Lung microvascular endothelial cell (primary cell): ENCODE measurements around the gene SNORC. TPM values are rescaled to one million over a fixed set of nuclear protein-coding genes. Genes with fewer than 3 reads are reported as not detected.
A peak's percentile ranks its signal among the peaks of the same experiment; 100 is the strongest.

ENCODE experiments used
- DNase-seq, 2 donors: peaks; one replicate each; pipeline versions ENCODE4 v3.0.0 to v3.0.0-alpha.2; 2010; ENCODE audit warnings: low read depth in 2 of 2
- total RNA-seq: library from RNA; depleted of rRNA; stranded (reverse); fragments of >200 nt; gene quantifications from 2 replicates; pipeline ENCODE4 v1.2.1, GENCODE V29; 2014

Gene SNORC
- total RNA-seq, 1 donor from 2014 or later = 0.40 TPM

GRCh38 chr2:232882505-232883115, 12.5 kb downstream of the SNORC start:
- no peak for DNase-seq

DNA sequence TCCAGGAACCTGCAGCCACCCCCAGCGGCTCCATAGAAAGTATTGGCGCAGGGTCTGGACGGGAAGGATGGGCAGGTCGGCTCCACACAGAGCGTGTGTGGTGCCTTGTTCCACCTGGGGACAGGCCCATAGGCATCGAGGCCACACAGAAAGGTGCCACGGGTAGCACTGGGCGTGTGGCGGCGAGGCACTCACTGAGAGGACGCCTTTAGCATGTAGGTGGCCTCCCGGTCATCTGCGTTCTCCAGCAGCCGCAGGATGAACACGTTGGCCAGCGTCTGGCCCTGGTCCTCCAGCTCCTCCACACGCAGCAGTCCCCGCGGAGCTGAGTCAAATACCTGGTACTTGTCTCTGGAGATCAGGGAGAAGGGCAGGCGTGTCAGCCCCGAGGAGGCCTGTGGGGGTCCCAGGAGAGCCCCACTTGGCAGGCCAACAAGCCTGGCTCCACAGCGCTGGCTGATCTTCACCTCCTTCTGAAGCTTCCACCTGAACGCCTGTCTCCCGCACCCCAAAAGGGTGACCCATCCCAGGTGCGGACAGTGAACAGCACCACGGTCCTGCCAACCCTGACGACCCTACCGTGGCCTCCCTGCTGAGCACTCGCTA, 13.2 kb downstream of the SNORC start:
- no peak for DNase-seq

DNA sequence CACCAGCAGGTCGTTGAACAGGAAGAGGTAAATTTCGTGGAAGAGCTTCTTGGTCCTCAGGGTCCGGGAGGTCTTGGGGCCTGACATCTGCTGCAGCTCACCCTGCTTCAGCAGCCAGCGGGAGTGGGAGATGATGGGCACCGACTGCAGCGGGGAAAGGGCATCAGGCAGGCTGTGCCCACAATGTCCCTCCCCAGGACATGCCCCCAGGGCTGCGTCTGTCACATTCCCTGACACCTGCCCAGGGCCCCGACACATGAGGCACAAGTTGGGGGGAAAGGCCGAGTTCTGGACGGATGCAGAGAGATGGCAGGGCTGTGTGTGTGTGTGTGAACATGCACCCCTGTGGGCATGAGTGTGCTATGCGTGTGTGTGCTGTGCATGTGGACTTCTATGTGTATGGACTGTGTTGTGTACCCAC, 13.9 kb downstream of the SNORC start:
- DNase-seq = no peak

GRCh38 chr2:232884549-232885263, 14.6 kb downstream of the SNORC start:
- DNase-seq = no peak

DNA sequence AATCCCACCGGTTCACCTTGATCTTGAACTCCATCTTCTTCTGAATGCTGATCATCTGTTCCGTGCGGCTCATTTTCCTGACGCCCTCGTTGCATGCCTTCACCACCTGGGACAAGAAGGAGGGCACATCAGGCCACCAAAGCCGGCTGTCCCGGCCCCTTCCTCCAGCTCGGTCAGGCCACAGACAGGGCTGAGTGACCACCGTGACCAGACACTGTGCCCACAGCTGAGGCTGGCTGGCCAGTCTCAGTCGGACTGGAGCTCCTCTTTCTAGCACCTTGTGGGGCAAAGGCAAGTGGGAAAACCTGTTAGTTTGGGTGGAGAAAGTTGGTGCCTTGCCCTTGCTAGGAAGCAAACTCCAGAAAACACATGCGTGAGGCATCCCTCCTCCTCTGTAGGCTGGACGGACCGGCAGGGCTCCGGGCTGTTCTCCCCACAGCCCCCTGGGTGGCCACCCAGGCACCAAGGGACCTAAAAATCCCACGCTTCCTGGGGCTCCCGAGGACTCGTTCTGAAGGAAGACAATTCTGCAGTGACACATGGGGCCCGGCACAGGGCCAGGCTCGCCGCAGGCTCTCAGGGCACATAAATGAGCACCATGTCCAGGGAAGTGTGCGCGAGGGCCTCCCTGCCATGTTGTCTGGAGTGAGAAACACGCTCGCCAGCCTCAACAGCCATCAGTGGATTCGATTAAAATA, 15.3 kb downstream of the SNORC start:
- DNase-seq = no peak

GRCh38 chr2:232886176-232886575, 16.1 kb downstream of the SNORC start:
- no peak for DNase-seq

DNA sequence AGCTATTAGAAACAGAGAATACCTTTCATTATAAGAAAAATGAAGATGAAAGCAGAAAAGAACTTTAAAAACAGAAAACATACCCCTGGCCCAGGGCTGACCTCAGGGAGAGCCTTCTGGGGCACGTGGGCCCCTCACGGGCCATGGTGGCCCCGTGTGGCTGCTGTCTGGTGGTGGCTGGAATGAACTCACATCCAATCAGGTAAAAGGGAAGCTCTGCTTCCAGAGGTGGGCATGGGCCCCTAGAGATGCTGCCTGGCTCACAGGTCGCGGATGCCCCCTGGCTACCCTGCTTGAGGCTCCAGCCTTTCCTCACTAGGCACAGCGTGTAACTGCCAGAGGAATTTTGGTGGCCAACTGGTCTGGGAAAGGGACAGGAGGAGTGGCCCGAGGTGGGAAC, 16.6 kb downstream of the SNORC start:
- DNase-seq = no peak

DNA sequence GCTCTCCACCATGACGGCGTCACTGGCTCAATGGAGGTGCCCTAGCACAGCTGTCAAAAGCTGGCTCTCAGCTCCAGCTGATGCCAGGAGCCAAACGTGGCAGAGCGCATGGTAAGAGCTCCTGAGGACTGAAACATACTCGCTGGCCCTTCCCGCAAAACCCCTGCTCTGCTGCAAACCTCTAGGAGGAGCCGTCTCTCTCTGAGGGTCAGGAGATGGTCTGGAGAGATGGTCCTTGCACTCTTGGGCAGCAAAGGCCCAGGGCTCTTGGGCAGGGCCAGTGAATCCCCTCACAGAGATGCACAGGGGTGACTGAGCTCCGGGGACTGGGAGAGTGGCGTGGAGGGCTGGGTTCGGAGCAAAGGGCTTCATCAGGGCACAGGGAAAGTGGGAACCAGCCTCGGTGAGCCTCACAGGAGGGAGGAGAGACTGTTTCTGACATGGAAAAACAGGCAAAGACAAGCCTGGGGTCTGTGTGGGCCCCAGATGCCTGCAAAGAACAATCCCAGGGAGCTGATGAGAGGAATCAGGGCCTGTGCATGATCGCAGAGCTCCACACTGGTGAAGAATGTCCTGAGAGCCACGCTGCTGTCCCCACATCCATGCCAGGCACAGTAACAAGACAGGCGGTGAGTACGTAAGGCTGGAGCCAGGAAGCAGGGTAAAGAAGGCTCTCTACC, 17.2 kb downstream of the SNORC start:
- DNase-seq = no peak

DNA sequence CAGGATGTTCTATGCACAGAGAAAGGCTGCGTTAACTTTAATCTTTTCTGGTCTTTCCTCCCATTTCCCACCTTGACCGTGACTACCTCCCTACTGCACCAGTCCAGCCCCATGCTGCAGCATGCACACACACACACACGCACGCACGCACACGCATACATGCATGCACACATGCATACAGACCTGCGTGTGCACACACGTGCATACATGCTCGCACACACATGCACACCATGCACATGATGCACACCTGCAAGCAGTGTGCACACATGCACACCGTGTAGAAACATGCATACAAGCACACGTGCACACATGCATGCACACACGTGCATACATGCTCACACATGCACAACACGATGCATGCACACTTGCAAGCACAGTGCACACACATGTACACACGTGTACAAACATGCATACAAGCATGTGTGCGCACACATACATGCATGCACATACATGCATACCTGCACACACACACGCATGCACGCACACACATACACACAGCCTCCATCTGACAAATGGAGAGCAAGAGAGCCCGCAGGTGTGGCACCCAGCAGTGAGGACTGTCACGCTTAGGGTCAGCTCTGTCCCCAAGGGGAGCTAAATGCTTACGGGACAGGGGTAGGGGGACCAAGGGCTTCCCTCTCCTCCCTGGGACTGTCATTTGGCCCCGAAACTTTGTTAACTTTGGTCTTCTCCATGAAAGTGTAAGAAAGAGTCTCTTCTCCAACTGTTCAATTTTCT, 18.2 kb downstream of the SNORC start:
- no peak for DNase-seq

- DNase-seq = no peak
These were observed 18.9 kb downstream of the SNORC start for GRCh38 chr2:232888839-232889529.

DNA sequence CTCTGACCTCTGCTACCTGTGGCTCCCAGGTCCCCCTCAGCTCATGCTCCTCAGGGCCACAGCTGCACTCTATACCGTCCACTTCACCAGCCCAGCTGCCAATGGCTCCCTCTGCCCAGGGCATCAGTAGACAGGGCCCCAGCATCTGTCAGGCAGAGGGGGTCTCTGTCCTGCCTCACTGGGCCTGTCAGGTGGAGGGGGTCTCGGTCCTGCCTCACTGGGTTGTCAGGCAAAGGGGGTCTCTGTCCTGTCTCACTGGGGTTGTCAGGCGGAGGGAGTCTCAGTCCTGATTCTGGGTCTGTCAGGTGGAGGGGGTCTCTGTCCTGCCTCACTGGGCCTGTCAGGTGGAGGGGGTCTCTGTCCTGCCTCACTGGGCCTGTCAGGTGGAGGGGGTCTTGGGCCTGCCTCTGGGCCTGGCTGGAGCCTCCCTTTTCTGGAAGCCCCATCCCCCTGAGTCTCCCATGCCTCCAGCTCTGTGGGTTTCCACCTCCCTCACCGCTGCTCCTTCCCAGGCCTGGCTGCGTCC, 19.9 kb downstream of the SNORC start:
- DNase-seq = no peak

- no peak for DNase-seq
These were observed 20.5 kb downstream of the SNORC start for GRCh38 chr2:232890536-232890895.

DNA sequence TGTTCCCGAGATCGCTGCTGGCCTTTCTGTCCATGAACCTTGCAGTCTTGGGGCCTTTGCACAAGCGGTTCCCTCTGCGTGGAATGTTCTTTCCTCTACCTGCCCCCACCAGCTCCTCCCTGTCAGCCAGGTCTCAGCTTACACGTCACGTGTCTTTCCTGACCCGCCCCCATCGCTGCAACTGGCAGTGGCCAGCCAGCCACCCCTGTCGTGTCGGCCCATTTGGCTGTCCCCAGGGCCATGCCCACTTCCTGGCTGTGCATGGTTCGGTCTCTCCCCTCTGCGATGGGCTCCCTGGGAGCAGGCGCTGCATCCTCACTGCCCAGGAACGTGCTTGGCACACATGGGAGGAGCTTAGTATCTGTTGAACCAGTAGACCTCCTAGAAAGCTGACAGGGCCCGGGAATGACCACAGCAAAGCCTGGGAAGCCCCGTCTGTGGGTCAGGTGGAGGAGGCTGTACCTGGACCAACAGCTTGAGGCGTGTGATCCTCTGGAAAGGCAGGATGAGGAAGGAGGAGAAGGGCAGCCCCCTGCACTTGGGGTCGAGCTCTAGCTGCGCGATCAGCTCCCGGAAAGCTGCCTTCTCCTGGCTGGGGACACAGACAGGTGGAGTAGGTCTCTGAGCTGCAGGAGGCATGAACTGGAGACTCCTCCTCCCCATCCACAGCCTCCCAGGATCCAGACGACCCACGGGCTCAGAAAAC, 21.0 kb downstream of the SNORC start:
- peak in 1 of 2 donors; percentile 49 for DNase-seq

- DNase-seq = no peak
These were observed 21.6 kb downstream of the SNORC start for GRCh38 chr2:232891621-232892071.

DNA sequence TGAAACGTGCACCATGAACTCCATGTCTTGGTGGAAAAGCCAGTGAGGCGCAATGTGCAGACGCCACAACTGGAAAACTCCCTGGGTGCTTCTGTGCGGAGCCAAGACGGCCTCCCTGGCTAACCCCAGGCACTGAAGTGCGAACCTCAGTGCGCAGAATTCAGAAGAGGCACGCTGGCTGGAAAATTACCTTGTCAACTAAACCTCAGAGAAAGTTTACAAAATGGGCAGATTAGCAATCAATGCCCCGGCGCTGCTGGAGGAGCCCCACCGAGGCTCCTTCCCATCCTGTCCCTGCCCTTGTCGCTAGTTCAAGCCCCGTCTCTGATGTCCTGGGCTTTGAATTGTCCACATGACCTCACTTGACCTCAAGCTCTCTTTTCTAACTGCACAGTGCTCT, 22.2 kb downstream of the SNORC start:
- DNase-seq = no peak

DNA sequence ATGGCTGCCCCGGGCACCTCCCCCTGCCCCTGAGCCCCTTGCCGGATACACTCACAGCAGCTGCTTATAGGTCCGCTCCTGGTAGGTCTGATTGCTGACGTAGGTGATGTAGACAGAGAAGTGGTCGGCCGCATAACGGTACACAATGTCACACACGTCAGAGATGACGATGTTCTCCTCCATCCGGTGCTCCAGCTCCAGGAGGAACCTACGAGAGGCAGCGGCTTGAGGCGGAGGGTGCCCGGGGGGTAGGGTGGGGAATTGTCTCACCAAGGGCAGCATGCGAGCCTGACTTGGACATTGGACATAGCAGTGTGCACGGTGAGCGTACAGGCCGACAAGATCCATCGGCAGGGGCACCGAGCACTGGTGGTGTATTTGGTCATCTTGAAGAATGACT, 22.8 kb downstream of the SNORC start:
- no peak for DNase-seq

- no peak for DNase-seq
These were observed 23.8 kb downstream of the SNORC start for GRCh38 chr2:232893834-232894233.

DNA sequence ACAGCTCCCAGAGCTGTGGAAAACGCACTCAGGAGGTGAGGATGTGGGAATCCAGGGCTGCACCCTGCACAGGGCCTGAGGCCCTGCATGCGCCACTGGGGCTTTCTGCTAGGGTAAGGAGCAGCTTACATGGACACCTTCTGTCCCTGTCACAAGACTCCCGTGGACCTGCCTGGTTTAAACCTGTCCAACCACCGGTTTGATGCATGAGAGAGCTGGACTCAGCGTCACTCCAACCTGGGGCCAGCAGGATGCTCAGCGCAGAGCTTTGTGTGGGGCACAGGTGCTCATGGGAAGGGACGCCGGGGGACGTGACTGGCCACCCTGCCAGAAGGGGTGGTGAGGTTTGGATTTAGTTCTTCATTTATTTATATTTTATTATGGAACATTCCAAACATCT, 24.2 kb downstream of the SNORC start:
- no peak for DNase-seq

GRCh38 chr2:232894746-232895145, 24.7 kb downstream of the SNORC start:
- DNase-seq = no peak

GRCh38 chr2:232896111-232896510, 26.0 kb downstream of the SNORC start:
- no peak for DNase-seq
